OCI-M2 (cell line): Measurements from ENCODE around the gene KRTAP4-9.
"Not testable (repeated sequence)": the region's sequence is repeated elsewhere in the genome, so short reads cannot be mapped to it uniquely, and the experiment has no call there.

Experiments
- DNase-seq: peaks from one replicate; lab custom pipeline; 2025; ENCODE audit not compliant: unreplicated experiment; lab: John Stamatoyannopoulos, UW

The KRTAP4-9 gene

GRCh38 chr17:41105347-41105746 lies at the start of gene KRTAP4-9:
TSS of gene KRTAP4-9 (plus strand) at chr17:41105389. CDS start at chr17:41105389, 0 bp downstream.
- not testable (repeated sequence) for DNase-seq

- no peak for DNase-seq
These were observed 47.6 kb upstream of the KRTAP4-9 start for GRCh38 chr17:41057547-41057946.

- DNase-seq = no peak
These were observed 46.4 kb upstream of the KRTAP4-9 start for GRCh38 chr17:41058741-41059140.

- DNase-seq = not testable (repeated sequence)
These were observed 45.7 kb upstream of the KRTAP4-9 start for GRCh38 chr17:41059276-41060051.

- DNase-seq = no peak
These were observed 45.1 kb upstream of the KRTAP4-9 start, which contains the start of gene KRTAP2-3 for GRCh38 chr17:41060052-41060604. TSS of gene KRTAP2-3 (minus strand) at chr17:41060114. CDS start at chr17:41060050, 64 bp downstream.

- DNase-seq = no peak
These were observed 43.2 kb upstream of the KRTAP4-9 start for GRCh38 chr17:41061964-41062363.

- no peak for DNase-seq
These were observed 41.7 kb upstream of the KRTAP4-9 start for GRCh38 chr17:41063449-41063848.

- DNase-seq = no peak
These were observed 40.9 kb upstream of the KRTAP4-9 start for GRCh38 chr17:41064301-41064700.

- not testable (repeated sequence) for DNase-seq
These were observed 40.0 kb upstream of the KRTAP4-9 start for GRCh38 chr17:41065016-41065689.

GRCh38 chr17:41065829-41066624 lies 39.2 kb upstream of the KRTAP4-9 start, which contains the start of gene KRTAP2-4:
TSS of gene KRTAP2-4 (minus strand) at chr17:41065879. CDS start at chr17:41065845, 34 bp downstream.
- DNase-seq = no peak

GRCh38 chr17:41067281-41067680 lies 37.9 kb upstream of the KRTAP4-9 start:
- DNase-seq = no peak

GRCh38 chr17:41069031-41069430 lies 36.2 kb upstream of the KRTAP4-9 start:
- no peak for DNase-seq

- DNase-seq = no peak
These were observed 33.4 kb upstream of the KRTAP4-9 start for GRCh38 chr17:41071606-41072360.

- no peak for DNase-seq
These were observed 31.5 kb upstream of the KRTAP4-9 start for GRCh38 chr17:41073676-41074075.

- DNase-seq = no peak
These were observed 28.4 kb upstream of the KRTAP4-9 start for GRCh38 chr17:41076788-41077187.

GRCh38 chr17:41082626-41083025 lies 22.6 kb upstream of the KRTAP4-9 start:
- no peak for DNase-seq

- not testable (repeated sequence) for DNase-seq
These were observed 21.8 kb upstream of the KRTAP4-9 start for GRCh38 chr17:41083427-41083826.

- not testable (repeated sequence) for DNase-seq
These were observed 20.9 kb upstream of the KRTAP4-9 start, which contains the start of gene KRTAP4-7 for GRCh38 chr17:41084100-41084856. TSS of gene KRTAP4-7 (plus strand) at chr17:41084150. CDS start at chr17:41084207, 57 bp downstream.

GRCh38 chr17:41088760-41089352 lies 16.3 kb upstream of the KRTAP4-9 start:
- DNase-seq = not testable (repeated sequence)
